ENCODE results near the gene MMP15.
A peak's percentile ranks its signal among the peaks of the same experiment; 100 is the strongest.

Gene MMP15

DNA sequence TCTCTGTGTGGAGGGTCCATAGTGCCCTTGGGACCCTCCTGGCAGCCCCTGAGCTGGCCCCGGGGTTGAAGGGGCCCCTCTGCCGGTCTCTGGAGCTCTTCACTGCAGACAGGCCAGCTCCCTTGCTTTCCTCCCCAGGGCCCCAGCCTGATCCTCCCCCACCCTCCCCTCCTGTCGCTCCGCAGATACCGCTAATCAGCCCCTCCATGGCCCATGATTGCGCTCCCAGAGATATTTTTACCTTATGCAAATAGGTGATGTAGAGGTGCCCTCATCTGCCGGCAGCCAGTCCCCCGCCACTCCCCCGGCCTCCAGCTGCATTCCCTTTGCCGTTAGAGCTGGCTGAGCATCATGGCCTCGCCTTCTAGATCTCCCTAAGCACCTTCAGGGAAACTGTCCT lies 9.2 kb downstream of the MMP15 start:
- H3K9ac ChIP-seq (ENCODE audit: low read length): no peak overlapping the region
- no peak overlapping the region for H3K4me3 ChIP-seq (ENCODE audit: insufficient read depth in 1 of 2, low read depth in 1 of 2, low read length in 2 of 2)
- H4K91ac ChIP-seq (ENCODE audit: low read length): no peak overlapping the region
- H3K27me3 ChIP-seq (ENCODE audit: control insufficient read depth in 1 of 2, insufficient read depth in 1 of 2, low read length in 2 of 2): peaks cover 0 to 32% of the 10 kb centered on the region in 2 experiments
- H3K18ac ChIP-seq (ENCODE audit: low read depth in 1 of 2, low read length in 2 of 2): no peak overlapping the region
- no peak overlapping the region for H2AFZ ChIP-seq (ENCODE audit: low read depth, low read length)
- 76% methylated on average over 11 of the region's 11 CpGs for WGBS
- no peak overlapping the region for H4K8ac ChIP-seq (ENCODE audit: low read length)
- no peak overlapping the region for H2BK12ac ChIP-seq (ENCODE audit: low read length in 2 of 2)
- H3K4me1 ChIP-seq (ENCODE audit: control insufficient read depth, insufficient read depth, low read depth, low read length): peaks cover 10% of the 10 kb centered on the region
- no peaks in the 10 kb centered on the region for H3K9me3 ChIP-seq (ENCODE audit: control insufficient read depth, low read length)
- H3K4ac ChIP-seq (ENCODE audit: low read depth in 1 of 2, low read length in 2 of 2): no peak overlapping the region
- H3K27ac ChIP-seq (ENCODE audit: low read length, poor library complexity, severe bottlenecking): no peak overlapping the region
- no peak overlapping the region for H3K14ac ChIP-seq (ENCODE audit: low read length in 2 of 2)
- no peak overlapping the region for H2AK5ac ChIP-seq (ENCODE audit: low read length, severe bottlenecking)
- no peak overlapping the region for H3K23ac ChIP-seq (ENCODE audit: low read length in 2 of 2)
- no peak overlapping the region for H2BK15ac ChIP-seq (ENCODE audit: low read depth, poor library complexity, severe bottlenecking)
- H3K36me3 ChIP-seq (ENCODE audit: control insufficient read depth in 1 of 2, insufficient read depth in 2 of 2, low read depth in 1 of 2, low read length in 2 of 2): peaks cover 0 to 24% of the 10 kb centered on the region in 2 experiments
- no peak overlapping the region for H3K4me2 ChIP-seq (ENCODE audit: low read length, poor library complexity, severe bottlenecking)
- no peak for DNase-seq
- no peak overlapping the region for H2BK120ac ChIP-seq (ENCODE audit: low read depth, low read length)
- H2BK5ac ChIP-seq (ENCODE audit: low read depth, low read length, poor library complexity, severe bottlenecking): no peak overlapping the region
- peaks cover 5% of the 10 kb centered on the region for H3K79me1 ChIP-seq (replicated peaks; ENCODE audit: low read length, poor library complexity, severe bottlenecking)

DNA sequence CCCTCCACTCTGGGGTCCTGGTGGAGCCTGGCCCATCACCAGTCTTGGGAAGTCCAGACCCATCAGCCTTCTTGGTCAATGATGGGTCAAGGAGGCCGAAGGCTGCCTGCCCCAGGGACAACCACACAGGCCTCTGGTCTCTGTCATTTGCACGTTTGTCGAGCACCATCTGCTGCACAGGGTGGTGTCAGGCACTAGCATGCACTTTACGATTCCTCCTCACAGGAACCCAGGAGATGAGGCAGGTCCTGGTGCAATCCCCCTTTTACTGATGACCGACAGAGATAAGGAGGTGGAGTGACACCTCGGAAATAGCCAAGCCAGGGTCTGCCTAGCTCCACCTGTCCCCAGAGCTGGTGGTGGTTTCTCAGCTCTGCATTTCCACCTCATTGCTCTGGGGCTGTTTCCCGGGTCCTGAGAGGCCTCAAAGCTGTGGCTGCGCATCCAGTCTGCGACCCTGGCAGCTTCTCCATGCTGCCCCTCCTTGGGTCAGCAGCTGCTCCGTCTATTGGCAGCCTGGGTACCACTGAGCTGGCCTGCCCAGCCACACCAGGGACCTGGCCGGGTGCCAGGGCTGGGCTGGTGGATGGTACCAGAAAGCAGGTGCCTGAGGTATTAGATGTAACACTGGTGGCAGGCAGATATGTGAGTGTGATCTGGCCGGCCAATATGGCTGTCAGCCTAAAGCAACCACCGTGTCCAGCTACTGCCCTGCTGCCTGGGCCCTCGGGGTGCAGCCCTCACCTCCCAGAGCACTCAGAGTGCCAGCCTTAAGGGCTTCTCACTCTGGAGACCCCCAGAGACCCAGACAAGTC lies 10.0 kb downstream of the MMP15 start:
- Histone ChIP-seq H2AK5ac (ENCODE audit: low read length, severe bottlenecking) (no peak overlapping the region), H3K18ac (ENCODE audit: low read depth in 1 of 2, low read length in 2 of 2) (no peak overlapping the region), H3K14ac (ENCODE audit: low read length in 2 of 2) (no peak overlapping the region), H3K27me3 (ENCODE audit: control insufficient read depth in 1 of 2, insufficient read depth in 1 of 2, low read length in 2 of 2) (peaks cover 0 to 28% of the 10 kb centered on the region in 2 experiments), H3K23ac (ENCODE audit: low read length in 2 of 2) (no peak overlapping the region), H3K4me3 (ENCODE audit: insufficient read depth in 1 of 2, low read depth in 1 of 2, low read length in 2 of 2) (no peak overlapping the region), H2BK120ac (ENCODE audit: low read depth, low read length) (no peak overlapping the region), H3K4me1 (ENCODE audit: control insufficient read depth, insufficient read depth, low read depth, low read length) (peaks cover 10% of the 10 kb centered on the region), H3K36me3 (ENCODE audit: control insufficient read depth in 1 of 2, insufficient read depth in 2 of 2, low read depth in 1 of 2, low read length in 2 of 2) (peaks cover 0 to 29% of the 10 kb centered on the region in 2 experiments), H4K8ac (ENCODE audit: low read length) (no peak overlapping the region), H4K91ac (ENCODE audit: low read length) (no peak overlapping the region), H2BK12ac (ENCODE audit: low read length in 2 of 2) (no peak overlapping the region), H2BK15ac (ENCODE audit: low read depth, poor library complexity, severe bottlenecking) (no peak overlapping the region), H3K9me3 (ENCODE audit: control insufficient read depth, low read length) (no peaks in the 10 kb centered on the region), H3K9ac (ENCODE audit: low read length) (no peak overlapping the region), H2BK5ac (ENCODE audit: low read depth, low read length, poor library complexity, severe bottlenecking) (no peak overlapping the region), H3K4me2 (ENCODE audit: low read length, poor library complexity, severe bottlenecking) (no peak overlapping the region), H2AFZ (ENCODE audit: low read depth, low read length) (no peak overlapping the region), H3K79me1 (replicated peaks; ENCODE audit: low read length, poor library complexity, severe bottlenecking) (peaks cover 5% of the 10 kb centered on the region), H3K4ac (ENCODE audit: low read depth in 1 of 2, low read length in 2 of 2) (peak overlapping the region in 1 of 2 experiments; percentile 15), H3K27ac (ENCODE audit: low read length, poor library complexity, severe bottlenecking) (no peak overlapping the region)
- WGBS: 78% methylated on average over 14 of the region's 14 CpGs
- no peak for DNase-seq

DNA sequence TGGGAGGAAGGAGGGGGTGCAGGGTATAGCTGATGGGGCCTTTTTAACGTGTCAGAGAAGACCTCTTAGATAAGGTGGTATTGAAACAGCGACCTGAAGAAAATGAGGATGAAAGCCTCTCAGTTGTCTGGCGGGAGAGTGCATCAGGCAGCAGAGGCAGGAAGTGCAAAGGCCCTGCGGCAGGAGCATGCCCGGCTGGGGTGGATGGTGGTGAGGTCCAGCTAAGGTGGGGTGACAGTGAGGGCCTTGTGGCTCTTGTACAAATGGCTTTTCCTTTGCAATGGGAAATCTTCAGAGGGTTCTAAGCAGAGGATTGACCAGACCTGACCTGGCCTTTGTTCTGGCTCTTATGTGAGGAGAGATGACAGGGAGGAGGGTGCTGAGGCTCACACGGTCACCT lies 11.4 kb downstream of the MMP15 start:
- Histone ChIP-seq H3K4ac (ENCODE audit: low read depth in 1 of 2, low read length in 2 of 2) (no peak overlapping the region), H3K4me1 (ENCODE audit: control insufficient read depth, insufficient read depth, low read depth, low read length) (peaks cover 10% of the 10 kb centered on the region), H2AK5ac (ENCODE audit: low read length, severe bottlenecking) (no peak overlapping the region), H2BK15ac (ENCODE audit: low read depth, poor library complexity, severe bottlenecking) (no peak overlapping the region), H4K8ac (ENCODE audit: low read length) (no peak overlapping the region), H3K9ac (ENCODE audit: low read length) (no peak overlapping the region), H2BK5ac (ENCODE audit: low read depth, low read length, poor library complexity, severe bottlenecking) (no peak overlapping the region), H3K18ac (ENCODE audit: low read depth in 1 of 2, low read length in 2 of 2) (no peak overlapping the region), H2BK120ac (ENCODE audit: low read depth, low read length) (no peak overlapping the region), H3K9me3 (ENCODE audit: control insufficient read depth, low read length) (no peaks in the 10 kb centered on the region), H3K23ac (ENCODE audit: low read length in 2 of 2) (no peak overlapping the region), H3K27me3 (ENCODE audit: control insufficient read depth in 1 of 2, insufficient read depth in 1 of 2, low read length in 2 of 2) (peaks cover 0 to 27% of the 10 kb centered on the region in 2 experiments), H4K91ac (ENCODE audit: low read length) (no peak overlapping the region), H3K36me3 (ENCODE audit: control insufficient read depth in 1 of 2, insufficient read depth in 2 of 2, low read depth in 1 of 2, low read length in 2 of 2) (peaks cover 0 to 42% of the 10 kb centered on the region in 2 experiments), H3K4me3 (ENCODE audit: insufficient read depth in 1 of 2, low read depth in 1 of 2, low read length in 2 of 2) (no peak overlapping the region), H3K14ac (ENCODE audit: low read length in 2 of 2) (no peak overlapping the region), H3K27ac (ENCODE audit: low read length, poor library complexity, severe bottlenecking) (no peak overlapping the region), H3K4me2 (ENCODE audit: low read length, poor library complexity, severe bottlenecking) (no peak overlapping the region), H2BK12ac (ENCODE audit: low read length in 2 of 2) (no peak overlapping the region), H2AFZ (ENCODE audit: low read depth, low read length) (no peak overlapping the region), H3K79me1 (replicated peaks; ENCODE audit: low read length, poor library complexity, severe bottlenecking) (peaks cover 4% of the 10 kb centered on the region)
- no peak for DNase-seq
- WGBS: 91% methylated on average over 6 of the region's 6 CpGs

DNA sequence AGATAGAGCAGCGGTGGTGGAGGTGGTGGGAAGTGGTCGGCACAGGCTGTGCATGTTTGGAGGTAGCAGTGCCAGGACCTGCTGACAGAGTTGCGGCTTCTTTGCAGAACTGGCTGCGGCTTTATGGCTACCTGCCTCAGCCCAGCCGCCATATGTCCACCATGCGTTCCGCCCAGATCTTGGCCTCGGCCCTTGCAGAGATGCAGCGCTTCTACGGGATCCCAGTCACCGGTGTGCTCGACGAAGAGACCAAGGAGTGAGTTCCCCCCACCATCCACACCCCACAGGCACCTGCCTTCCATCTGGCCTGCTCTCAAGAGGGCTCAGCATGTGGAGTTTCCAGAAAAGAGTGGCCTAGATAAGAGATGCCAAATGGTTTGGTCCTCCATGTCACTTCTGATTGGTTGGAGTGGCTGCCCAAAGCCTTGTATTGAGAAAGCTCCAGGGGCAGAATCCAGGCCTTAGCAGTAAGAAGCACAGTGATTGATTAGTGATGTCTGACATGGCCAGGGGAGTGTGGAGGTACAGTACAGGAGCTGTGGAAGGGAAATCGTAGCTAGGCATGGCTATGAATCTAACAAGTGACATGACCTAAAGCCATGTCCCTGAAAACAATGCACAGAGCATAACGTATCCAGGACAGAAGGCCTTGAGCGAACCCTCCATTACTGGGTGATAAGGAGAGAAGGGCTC lies 12.0 kb downstream of the MMP15 start:
- Histone ChIP-seq H3K4me2 (ENCODE audit: low read length, poor library complexity, severe bottlenecking) (no peak overlapping the region), H2AK5ac (ENCODE audit: low read length, severe bottlenecking) (no peak overlapping the region), H3K4ac (ENCODE audit: low read depth in 1 of 2, low read length in 2 of 2) (no peak overlapping the region), H3K18ac (ENCODE audit: low read depth in 1 of 2, low read length in 2 of 2) (no peak overlapping the region), H2BK5ac (ENCODE audit: low read depth, low read length, poor library complexity, severe bottlenecking) (no peak overlapping the region), H4K8ac (ENCODE audit: low read length) (no peak overlapping the region), H2BK15ac (ENCODE audit: low read depth, poor library complexity, severe bottlenecking) (no peak overlapping the region), H2BK120ac (ENCODE audit: low read depth, low read length) (no peak overlapping the region), H3K23ac (ENCODE audit: low read length in 2 of 2) (no peak overlapping the region), H4K91ac (ENCODE audit: low read length) (no peak overlapping the region), H3K79me1 (replicated peaks; ENCODE audit: low read length, poor library complexity, severe bottlenecking) (peaks cover 4% of the 10 kb centered on the region), H3K4me1 (ENCODE audit: control insufficient read depth, insufficient read depth, low read depth, low read length) (peaks cover 8% of the 10 kb centered on the region), H2AFZ (ENCODE audit: low read depth, low read length) (no peak overlapping the region), H3K9ac (ENCODE audit: low read length) (no peak overlapping the region), H3K27me3 (ENCODE audit: control insufficient read depth in 1 of 2, insufficient read depth in 1 of 2, low read length in 2 of 2) (peaks cover 0 to 27% of the 10 kb centered on the region in 2 experiments), H3K4me3 (ENCODE audit: insufficient read depth in 1 of 2, low read depth in 1 of 2, low read length in 2 of 2) (no peak overlapping the region), H3K9me3 (ENCODE audit: control insufficient read depth, low read length) (no peaks in the 10 kb centered on the region), H3K14ac (ENCODE audit: low read length in 2 of 2) (no peak overlapping the region), H2BK12ac (ENCODE audit: low read length in 2 of 2) (no peak overlapping the region), H3K27ac (ENCODE audit: low read length, poor library complexity, severe bottlenecking) (no peak overlapping the region), H3K36me3 (ENCODE audit: control insufficient read depth in 1 of 2, insufficient read depth in 2 of 2, low read depth in 1 of 2, low read length in 2 of 2) (peaks cover 0 to 48% of the 10 kb centered on the region in 2 experiments)
- no peak for DNase-seq
- 98% methylated on average over 14 of the region's 16 CpGs for WGBS

Measured in mesenchymal stem cell (in vitro differentiated cells and primary cell).